Kidney (tissue), 14 donors: ENCODE measurements around the gene IGSF9. TPM values are rescaled to one million over a fixed set of nuclear protein-coding genes. Genes with fewer than 3 reads are reported as not detected.

Source experiments
- DNase-seq, 5 donors: peaks; one replicate each; pipeline ENCODE4 v3.0.0-alpha.2; 2013 to 2020
- FAIRE-seq: peaks from 2 replicates; lab custom pipeline; 2012; peaks lifted over from hg19 to GRCh38; lab: Jason Lieb, UNC
- H3K27ac ChIP-seq, 2 donors: one replicate each; pipeline ENCODE4 v1.7.0; 2013; ENCODE audit warnings: low read depth in 2 of 2, low read length in 2 of 2, inconsistent platforms in 1 of 2
- H3K27me3 ChIP-seq: one replicate; pipeline ENCODE4 v1.7.1; 2013; ENCODE audit warnings: low read length, inconsistent platforms; ENCODE audit not compliant: control insufficient read depth, insufficient read depth
- H3K36me3 ChIP-seq, 3 donors: one replicate each; pipeline versions ENCODE4 v1.7.0 to v1.7.1; 2013; ENCODE audit warnings: low read length in 3 of 3, control low read depth in 1 of 3, inconsistent platforms in 1 of 3; ENCODE audit not compliant: insufficient read depth in 3 of 3, control insufficient read depth in 2 of 3
- H3K4me1 ChIP-seq, 3 donors: one replicate each; pipeline versions ENCODE4 v1.7.0 to v1.7.1; 2013; ENCODE audit warnings: low read length in 3 of 3, inconsistent platforms in 1 of 3, low read depth in 1 of 3; ENCODE audit not compliant: control insufficient read depth in 2 of 3, insufficient read depth in 2 of 3
- H3K4me3 ChIP-seq, 3 donors: one replicate each; pipeline versions ENCODE4 v1.7.0 to v1.8.1; 2013; ENCODE audit warnings: low read length in 3 of 3, control low read depth in 1 of 3, inconsistent platforms in 1 of 3
- H3K9ac ChIP-seq, 3 donors: one replicate each; pipeline versions ENCODE4 v1.7.0 to v1.7.1; 2013; ENCODE audit warnings: low read length in 3 of 3, control low read depth in 1 of 3, inconsistent platforms in 1 of 3
- H3K9me3 ChIP-seq, 3 donors: one replicate each; pipeline versions ENCODE4 v1.7.0 to v1.7.1; 2013; ENCODE audit warnings: low read length in 3 of 3, control low read depth in 1 of 3, inconsistent platforms in 1 of 3; ENCODE audit not compliant: control insufficient read depth in 2 of 3, insufficient read depth in 1 of 3
- intact Hi-C: fragments of 100-400 bp; cut with DNase I; formaldehyde crosslinking; loops from one replicate; pipeline ENCODE4 v1.11.1; 2022
- polyA plus RNA-seq: library from polyadenylated mRNA; stranded (reverse); fragments of 350-450 nt; fragmentation: Illumina TruSeq; extraction: RNeasy Lipid Tissue Mini Kit (QIAGEN cat#74804); gene quantifications from one replicate; pipeline ENCODE4 v1.2.3, GENCODE V29; 2014; ENCODE audit warnings: low read depth, low replicate concordance; ENCODE audit not compliant: insufficient read depth
- total RNA-seq: library from RNA; stranded (reverse); fragmentation: NEBNext Ultra II Directional; extraction: Animal tissue kit (Norgen Biotek cat#: 25700); gene quantifications from one replicate; pipeline ENCODE4 v1.2.1, GENCODE V29; 2021
- TF ChIP-seq, protein P1 (sequence below): IDR thresholded peaks from 3 replicates; pipeline ENCODE4 v1.5.1; 2012; ENCODE audit warnings: mild to moderate bottlenecking, moderate library complexity, borderline replicate concordance; ENCODE audit not compliant: insufficient read depth; ENCODE audit errors: extremely low read depth
- donor health status: control.
- donor health status: control.
- donor health status: control.
- donor health status: control.
- donor health status: control.
- donor health status: DM: yes; HTN: yes; CAD: no.
- donor health status: Normal renal cell carcinoma (clear cell type).

IGSF9 gene
- total and polyA plus RNA-seq, 2 donors from 2014 or later: 0.88 to 1.3 TPM

DNA sequence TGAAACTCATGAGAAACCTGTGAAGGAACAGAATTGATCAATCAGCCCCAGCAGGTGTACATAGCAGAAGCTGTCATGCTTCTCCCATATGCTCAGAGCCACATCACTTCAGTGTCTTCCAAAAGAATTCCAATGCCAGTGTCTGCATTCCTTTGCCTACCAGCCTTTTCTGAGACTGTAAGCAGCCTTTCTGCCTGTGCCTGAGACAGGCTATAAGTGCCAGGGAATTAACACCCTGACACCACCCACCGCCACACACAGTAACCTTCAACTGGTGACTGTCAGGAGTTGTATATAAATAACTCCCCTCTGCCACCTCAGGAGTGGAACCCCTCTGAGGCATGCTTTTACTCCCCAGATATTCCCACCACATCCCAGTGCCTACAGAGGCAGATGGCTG is 46.7 kb upstream of the IGSF9 start:
- DNase-seq: peak in 1 of 5 donors; percentile 12
- intact Hi-C loops: no loop called here
- Histone ChIP-seq H3K9ac (no peak overlapping the region), H3K27me3 (no peaks in the 10 kb centered on the region), H3K36me3 (no peaks in the 10 kb centered on the region), H3K4me3 (no peak overlapping the region), H3K27ac (no peak overlapping the region), H3K4me1 (no peaks in the 10 kb centered on the region), H3K9me3 (no peaks in the 10 kb centered on the region)
- TF ChIP-seq, protein P1, sequence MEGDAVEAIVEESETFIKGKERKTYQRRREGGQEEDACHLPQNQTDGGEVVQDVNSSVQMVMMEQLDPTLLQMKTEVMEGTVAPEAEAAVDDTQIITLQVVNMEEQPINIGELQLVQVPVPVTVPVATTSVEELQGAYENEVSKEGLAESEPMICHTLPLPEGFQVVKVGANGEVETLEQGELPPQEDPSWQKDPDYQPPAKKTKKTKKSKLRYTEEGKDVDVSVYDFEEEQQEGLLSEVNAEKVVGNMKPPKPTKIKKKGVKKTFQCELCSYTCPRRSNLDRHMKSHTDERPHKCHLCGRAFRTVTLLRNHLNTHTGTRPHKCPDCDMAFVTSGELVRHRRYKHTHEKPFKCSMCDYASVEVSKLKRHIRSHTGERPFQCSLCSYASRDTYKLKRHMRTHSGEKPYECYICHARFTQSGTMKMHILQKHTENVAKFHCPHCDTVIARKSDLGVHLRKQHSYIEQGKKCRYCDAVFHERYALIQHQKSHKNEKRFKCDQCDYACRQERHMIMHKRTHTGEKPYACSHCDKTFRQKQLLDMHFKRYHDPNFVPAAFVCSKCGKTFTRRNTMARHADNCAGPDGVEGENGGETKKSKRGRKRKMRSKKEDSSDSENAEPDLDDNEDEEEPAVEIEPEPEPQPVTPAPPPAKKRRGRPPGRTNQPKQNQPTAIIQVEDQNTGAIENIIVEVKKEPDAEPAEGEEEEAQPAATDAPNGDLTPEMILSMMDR: no peak
- no peak for FAIRE-seq

DNA sequence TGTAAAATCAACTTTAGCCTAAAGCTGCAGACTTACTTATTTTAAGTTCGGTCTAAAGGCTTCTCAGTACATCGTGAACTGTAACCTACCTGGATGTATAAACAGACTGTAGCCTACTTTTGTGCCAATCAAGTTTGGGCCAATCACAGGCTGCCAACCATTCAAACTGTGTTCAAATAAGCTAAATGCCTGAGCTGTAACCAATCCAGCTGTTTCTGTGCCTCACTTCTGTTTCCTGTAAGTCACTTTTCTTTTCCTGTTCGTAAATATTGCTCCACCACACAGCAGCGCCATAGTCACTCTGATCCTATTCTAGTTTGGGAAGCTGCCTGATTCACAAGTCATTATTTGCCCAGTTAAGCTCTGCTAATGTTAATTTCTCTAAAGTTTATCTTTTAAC is 46.1 kb upstream of the IGSF9 start:
- Histone ChIP-seq H3K36me3 (no peaks in the 10 kb centered on the region), H3K27ac (no peak overlapping the region), H3K9ac (no peak overlapping the region), H3K27me3 (no peaks in the 10 kb centered on the region), H3K4me1 (no peaks in the 10 kb centered on the region), H3K4me3 (no peak overlapping the region), H3K9me3 (no peaks in the 10 kb centered on the region)
- TF ChIP-seq, protein P1: no peak
- intact Hi-C loops: no loop called here
- no peak for FAIRE-seq
- DNase-seq: no peak

GRCh38 chr1:159990005-159990404 is 44.6 kb upstream of the IGSF9 start:
- Histone ChIP-seq H3K9ac (no peak overlapping the region), H3K27me3 (no peaks in the 10 kb centered on the region), H3K9me3 (no peaks in the 10 kb centered on the region), H3K27ac (no peak overlapping the region), H3K4me1 (no peaks in the 10 kb centered on the region), H3K36me3 (no peaks in the 10 kb centered on the region), H3K4me3 (no peak overlapping the region)
- intact Hi-C loops: no loop called here
- TF ChIP-seq, protein P1: no peak
- no peak for FAIRE-seq
- DNase-seq: no peak

- TF ChIP-seq, protein P1: no peak
- intact Hi-C loops: no loop called here
- Histone ChIP-seq H3K27me3 (no peaks in the 10 kb centered on the region), H3K27ac (no peak overlapping the region), H3K9me3 (no peaks in the 10 kb centered on the region), H3K4me3 (no peak overlapping the region), H3K4me1 (no peaks in the 10 kb centered on the region), H3K9ac (no peak overlapping the region), H3K36me3 (no peaks in the 10 kb centered on the region)
- FAIRE-seq: no peak
- no peak for DNase-seq
These were observed 44.2 kb upstream of the IGSF9 start for GRCh38 chr1:159989581-159989980.
